Esophagus (tissue), 2 donors: ENCODE data around the gene CYLC2. TPM values are rescaled to one million over a fixed set of nuclear protein-coding genes. Genes with fewer than 3 reads are reported as not detected.

Experiments used
- H3K27ac ChIP-seq, 2 donors: one replicate each; pipeline ENCODE4 v1.5.1; 2013; ENCODE audit warnings: low read depth in 2 of 2, mild to moderate bottlenecking in 2 of 2, inconsistent platforms in 1 of 2, low read length in 1 of 2, moderate library complexity in 1 of 2
- H3K27me3 ChIP-seq, 2 donors: one replicate each; pipeline ENCODE4 v1.6.1; 2013; ENCODE audit warnings: low read length in 2 of 2, control low read depth in 1 of 2, mild to moderate bottlenecking in 1 of 2; ENCODE audit not compliant: insufficient read depth in 2 of 2, control insufficient read depth in 1 of 2
- H3K36me3 ChIP-seq, 2 donors: one replicate each; pipeline ENCODE4 v1.6.1; 2013; ENCODE audit warnings: low read length in 1 of 2; ENCODE audit not compliant: control insufficient read depth in 2 of 2, insufficient read depth in 2 of 2
- H3K4me1 ChIP-seq, 2 donors: one replicate each; pipeline ENCODE4 v1.6.1; 2013; ENCODE audit warnings: low read length in 1 of 2; ENCODE audit not compliant: control insufficient read depth in 2 of 2, insufficient read depth in 2 of 2
- H3K4me3 ChIP-seq, 2 donors: one replicate each; pipeline ENCODE4 v1.5.1; 2013; ENCODE audit warnings: low read length in 2 of 2, mild to moderate bottlenecking in 2 of 2, low read depth in 1 of 2, moderate library complexity in 1 of 2
- H3K9me3 ChIP-seq, 2 donors: one replicate each; pipeline ENCODE4 v1.6.1; 2013; ENCODE audit warnings: mild to moderate bottlenecking in 2 of 2, low read depth in 1 of 2, low read length in 1 of 2, moderate library complexity in 1 of 2; ENCODE audit not compliant: control insufficient read depth in 2 of 2, insufficient read depth in 1 of 2
- WGBS, 2 donors: extraction: QIAGEN DNeasy Blood & Tissue Kit; methylation state at CpG; one replicate each; pipeline ENCODE4 v1.1.7; 2013; 5-methylcytosine and 5-hydroxymethylcytosine counted together
- polyA plus RNA-seq, 2 donors: library from polyadenylated mRNA; stranded (reverse); fragments of 200-250 nt; gene quantifications; one replicate each; pipeline ENCODE4 v1.2.3, GENCODE V29; 2013
- donor health status: healthy with polysubstance abuse.
- donor health status: Bipolar disorder and iron deficiency.

The CYLC2 gene
- polyA plus RNA-seq, 2 donors = not detected

GRCh38 chr9:103003689-103004088 is 8.6 kb downstream of the CYLC2 start:
- Histone ChIP-seq H3K9me3 (no peaks in the 10 kb centered on the region), H3K27me3 (no peaks in the 10 kb centered on the region), H3K4me1 (no peaks in the 10 kb centered on the region), H3K36me3 (no peaks in the 10 kb centered on the region), H3K4me3 (no peak overlapping the region), H3K27ac (no peak overlapping the region)
- WGBS, 2 donors = 88 to 89% methylated on average over 1 of the region's 1 CpG

- Histone ChIP-seq H3K9me3 (no peaks in the 10 kb centered on the region), H3K27ac (no peak overlapping the region), H3K4me3 (no peak overlapping the region), H3K27me3 (no peaks in the 10 kb centered on the region), H3K4me1 (no peaks in the 10 kb centered on the region), H3K36me3 (no peaks in the 10 kb centered on the region)
- 91 to 94% methylated on average over 3 of the region's 3 CpGs for WGBS, 2 donors
Observed at GRCh38 chr9:103014242-103014641, 19.1 kb downstream of the CYLC2 start.

- Histone ChIP-seq H3K9me3 (peaks cover 3% of the 10 kb centered on the region in 2 donors), H3K4me3 (no peak overlapping the region), H3K36me3 (no peaks in the 10 kb centered on the region), H3K27ac (no peak overlapping the region), H3K27me3 (no peaks in the 10 kb centered on the region), H3K4me1 (no peaks in the 10 kb centered on the region)
- WGBS, 2 donors = 64 to 67% methylated on average over 2 of the region's 2 CpGs
Observed at GRCh38 chr9:103025796-103026195, 30.7 kb downstream of the CYLC2 start.

- 75 to 87% methylated on average over 4 of the region's 4 CpGs for WGBS, 2 donors
- Histone ChIP-seq H3K27ac (no peak overlapping the region), H3K27me3 (no peaks in the 10 kb centered on the region)
Observed at GRCh38 chr9:103037508-103038477, 42.7 kb downstream of the CYLC2 start.

GRCh38 chr9:103041961-103042360 is 46.8 kb downstream of the CYLC2 start:
- Histone ChIP-seq H3K27ac (no peak overlapping the region), H3K9me3 (peaks cover 2 to 4% of the 10 kb centered on the region in 2 donors), H3K4me3 (no peak overlapping the region), H3K27me3 (no peaks in the 10 kb centered on the region), H3K4me1 (no peaks in the 10 kb centered on the region), H3K36me3 (no peaks in the 10 kb centered on the region)
- WGBS, 2 donors = 49 to 59% methylated on average over 3 of the region's 3 CpGs

More at GRCh38 chr9:103037508-103038477, 42.7 kb downstream of the CYLC2 start:
- Histone ChIP-seq H3K4me1 (no peaks in the 10 kb centered on the region), H3K9me3 (peaks cover 2 to 4% of the 10 kb centered on the region in 2 donors), H3K36me3 (no peaks in the 10 kb centered on the region), H3K4me3 (no peak overlapping the region)
